HFFc6 (cell line): ENCODE data around the gene ROMO1. TPM values are rescaled to one million over a fixed set of nuclear protein-coding genes. Genes with fewer than 3 reads are reported as not detected.
"Not testable (repeated sequence)": the region's sequence is repeated elsewhere in the genome, so short reads cannot be mapped to it uniquely, and the experiment has no call there.

ENCODE experiments used
- DNase-seq: peaks from one replicate; pipeline ENCODE4 v3.0.0-alpha.2; 2018
- H3K27ac Mint-ChIP-seq: 2 replicates; pipeline ENCODE4 v1.8.0; 2020; ENCODE audit warnings: mild to moderate bottlenecking, mixed read lengths
- H3K27me3 Mint-ChIP-seq: 2 replicates; pipeline ENCODE4 v1.8.0; 2021; ENCODE audit warnings: mild to moderate bottlenecking, moderate library complexity, mixed read lengths; ENCODE audit not compliant: insufficient read depth
- H3K36me3 Mint-ChIP-seq: 2 replicates; pipeline ENCODE4 v1.8.0; 2021; ENCODE audit warnings: low read depth, mixed read lengths
- H3K4me1 Mint-ChIP-seq: 2 replicates; pipeline ENCODE4 v1.8.0; 2020; ENCODE audit warnings: low read depth, mixed read lengths
- H3K4me3 Mint-ChIP-seq: 2 replicates; pipeline ENCODE4 v1.8.0; 2020; ENCODE audit warnings: mild to moderate bottlenecking, moderate library complexity, mixed read lengths
- H3K9me3 Mint-ChIP-seq: 2 replicates; pipeline ENCODE4 v1.8.0; 2020; ENCODE audit warnings: mild to moderate bottlenecking, mixed read lengths
- CTCF ChIP-seq: fragments of 200-600 bp; sonication (generic); IDR thresholded peaks from 2 replicates; pipeline ENCODE4 v1.5.0; 2021; ENCODE audit warnings: antibody characterized with exemption, mild to moderate bottlenecking
- total RNA-seq, 6 experiments: library from RNA; stranded (reverse); fragmentation: NEBNext Ultra II Directional; extraction: Animal tissue kit (Norgen Biotek cat#: 25700); gene quantifications; 2 replicates in 1 of 6; 3 replicates in 5 of 6; pipeline ENCODE4 v1.2.3, GENCODE V29; 2021

Gene ROMO1
- total RNA-seq, 6 experiments from 2014 or later, result 158 to 236 (median 195) TPM

GRCh38 chr20:35681960-35682359, 17.2 kb upstream of the ROMO1 start:
- Mint-ChIP-seq H3K27ac (no peak overlapping the region), H3K36me3 (0 out of 2 replicates have a peak, but pooled peaks cover under 1% of the 10 kb centered on the region), H3K4me1 (no peaks in the 10 kb centered on the region), H3K4me3 (no peak overlapping the region), H3K27me3 (peaks cover 1% of the 10 kb centered on the region), H3K9me3 (no peaks in the 10 kb centered on the region)
- DNase-seq, result no peak
- TF ChIP-seq CTCF, result no peak

- not testable (repeated sequence) for H3K27ac Mint-ChIP-seq
Observed at GRCh38 chr20:35685368-35685767, 13.8 kb upstream of the ROMO1 start.

GRCh38 chr20:35686872-35687271, 12.3 kb upstream of the ROMO1 start:
- H3K27me3 Mint-ChIP-seq, H3K4me1 Mint-ChIP-seq, H3K9me3 Mint-ChIP-seq, H3K27ac Mint-ChIP-seq, DNase-seq, H3K4me3 Mint-ChIP-seq, H3K36me3 Mint-ChIP-seq: not testable (repeated sequence)
- peak; percentile 51 for TF ChIP-seq CTCF

More at GRCh38 chr20:35685368-35685767, 13.8 kb upstream of the ROMO1 start:
- DNase-seq, H3K36me3 Mint-ChIP-seq, H3K9me3 Mint-ChIP-seq, H3K27me3 Mint-ChIP-seq, H3K4me1 Mint-ChIP-seq, H3K4me3 Mint-ChIP-seq: not testable (repeated sequence)

DNA sequence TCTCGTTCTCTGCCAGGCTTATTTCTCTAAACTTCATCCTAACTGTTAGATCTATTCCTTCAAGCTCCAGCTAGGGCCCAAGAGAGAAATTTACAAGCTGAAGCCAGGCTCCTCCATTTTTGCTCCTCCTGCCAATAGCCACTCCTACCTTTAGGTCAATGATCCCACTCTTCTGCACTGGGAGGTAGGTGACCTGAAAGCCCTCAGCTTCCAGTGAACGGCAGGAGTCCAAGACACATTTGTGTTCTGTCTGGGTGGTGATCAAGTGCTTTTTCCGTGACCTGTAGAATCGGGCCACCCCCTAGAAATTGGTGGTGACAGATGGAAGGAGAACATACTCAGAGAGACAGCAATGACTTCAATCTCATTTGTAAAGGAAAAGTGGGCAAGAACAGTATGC, 8.9 kb upstream of the ROMO1 start:
- no peak for TF ChIP-seq CTCF
- Mint-ChIP-seq H3K36me3 (peaks cover 12% of the 10 kb centered on the region), H3K27me3 (no peaks in the 10 kb centered on the region), H3K4me3 (no peak overlapping the region), H3K4me1 (peaks cover 2% of the 10 kb centered on the region; the same call in 1 of the 2 replicates), H3K9me3 (no peaks in the 10 kb centered on the region), H3K27ac (no peak overlapping the region)
- DNase-seq, result no peak

GRCh38 chr20:35695245-35695749, 3.9 kb upstream of the ROMO1 start:
- peaks cover 13% of the 10 kb centered on the region for H3K27me3 Mint-ChIP-seq
- H3K36me3 Mint-ChIP-seq, result peaks cover 21% of the 10 kb centered on the region

More at GRCh38 chr20:35695245-35695749, 3.9 kb upstream of the ROMO1 start:
- no peak for DNase-seq
- Mint-ChIP-seq H3K4me3 (no peak overlapping the region; the same call in 1 of the 2 replicates), H3K27ac (0 out of 2 replicates have a peak overlapping the region, but pooled peaks have one; percentile 10), H3K4me1 (peaks cover 26% of the 10 kb centered on the region), H3K9me3 (peaks cover 4% of the 10 kb centered on the region; the same call in 1 of the 2 replicates)
- 0 out of 2 replicates have a peak, but pooled peaks have one; percentile 16 for TF ChIP-seq CTCF
